Measurements from ENCODE around the gene ARID3A.
"Not testable (repeated sequence)": the region's sequence is repeated elsewhere in the genome, so short reads cannot be mapped to it uniquely, and the experiment has no call there.

The ARID3A gene

DNA sequence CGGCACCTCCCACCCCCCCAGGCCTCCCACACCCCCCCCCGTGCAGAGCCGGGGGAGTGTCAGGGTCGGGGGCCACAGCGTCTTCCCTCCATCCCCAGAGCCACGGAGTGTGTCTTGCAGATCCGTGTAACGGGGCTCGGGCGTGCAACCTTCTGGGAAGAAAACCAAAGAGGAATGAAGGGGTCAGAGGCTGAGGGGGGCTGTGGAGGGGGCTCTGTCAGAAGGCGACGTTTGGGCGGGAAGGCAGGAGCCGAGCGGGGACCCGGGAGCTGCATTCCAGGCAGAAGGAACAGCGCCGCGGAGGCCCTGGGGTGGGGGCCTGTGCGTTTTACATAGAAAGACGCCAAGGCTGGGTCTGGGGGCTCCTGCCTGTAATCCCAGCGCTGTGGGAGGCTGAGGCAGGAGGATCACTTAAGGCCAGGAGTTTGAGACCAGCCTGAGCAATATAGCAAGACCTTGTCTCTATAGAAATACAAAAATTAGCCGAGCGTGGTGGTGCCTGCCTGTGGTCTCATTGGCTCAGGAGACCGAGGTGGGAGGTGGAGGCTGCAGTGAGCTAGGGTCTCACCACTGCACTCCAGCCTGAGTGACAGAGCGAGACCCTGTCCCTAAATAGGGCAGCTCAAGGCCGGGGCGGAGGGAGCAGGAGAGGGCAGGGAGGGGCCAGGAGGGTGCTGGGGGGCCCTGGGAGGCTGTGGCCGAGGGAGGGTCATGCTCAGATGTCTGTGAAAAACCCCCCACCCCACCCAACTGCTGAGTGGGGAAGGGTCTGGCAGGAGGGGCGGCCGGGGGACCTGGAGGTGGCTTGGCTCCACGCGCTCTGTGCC lies 27.8 kb downstream of the ARID3A start:
- H3K9ac ChIP-seq (ENCODE audit: low read length): peak overlapping the region; percentile 34
- no peaks in the 10 kb centered on the region for H3K9me3 ChIP-seq (ENCODE audit: control insufficient read depth, insufficient read depth, low read depth, low read length)
- no peak overlapping the region; the same call in 1 of the 2 replicates for H3K4me3 ChIP-seq (ENCODE audit: low read depth, low read length)
- H3K36me3 ChIP-seq (ENCODE audit: control insufficient read depth, insufficient read depth, low read length): 0 out of 2 replicates have a peak, but pooled peaks cover 2% of the 10 kb centered on the region
- H3K4me1 ChIP-seq (ENCODE audit: control insufficient read depth, insufficient read depth, low read length): peaks cover 47% of the 10 kb centered on the region
- H3K27me3 ChIP-seq (ENCODE audit: control insufficient read depth, insufficient read depth, low read length): no peaks in the 10 kb centered on the region
- H3K27ac ChIP-seq (ENCODE audit: low read depth, low read length): peak overlapping the region; percentile 96

DNA sequence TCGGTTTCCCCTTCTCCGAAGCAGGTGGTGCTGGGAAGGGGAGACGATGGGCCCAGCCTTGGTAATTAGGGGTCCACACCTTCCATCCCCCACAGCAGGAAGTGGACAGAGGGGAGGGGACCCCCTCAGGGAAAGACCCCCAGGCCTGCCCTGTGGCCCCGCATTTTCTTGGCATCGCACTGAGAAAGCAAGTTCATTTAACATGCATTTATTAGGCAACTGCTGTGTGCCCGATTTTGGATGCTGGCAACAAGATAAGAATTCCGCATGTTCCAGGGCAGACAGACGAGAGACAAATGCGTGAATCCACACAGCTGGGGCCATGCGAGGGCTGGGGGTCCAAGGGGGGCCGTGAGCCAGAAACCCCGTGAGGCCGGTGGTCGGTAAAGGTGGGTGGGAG lies 28.4 kb downstream of the ARID3A start:
- no peaks in the 10 kb centered on the region for H3K9me3 ChIP-seq (ENCODE audit: control insufficient read depth, insufficient read depth, low read depth, low read length)
- no peak overlapping the region for H3K4me3 ChIP-seq (ENCODE audit: low read depth, low read length)
- peaks cover 47% of the 10 kb centered on the region for H3K4me1 ChIP-seq (ENCODE audit: control insufficient read depth, insufficient read depth, low read length)
- peaks cover 7% of the 10 kb centered on the region; the same call in 1 of the 2 replicates for H3K36me3 ChIP-seq (ENCODE audit: control insufficient read depth, insufficient read depth, low read length)
- H3K27ac ChIP-seq (ENCODE audit: low read depth, low read length): peak overlapping the region; percentile 88; the same call in 1 of the 2 replicates
- no peaks in the 10 kb centered on the region for H3K27me3 ChIP-seq (ENCODE audit: control insufficient read depth, insufficient read depth, low read length)
- H3K9ac ChIP-seq (ENCODE audit: low read length): peak overlapping the region; percentile 34

DNA sequence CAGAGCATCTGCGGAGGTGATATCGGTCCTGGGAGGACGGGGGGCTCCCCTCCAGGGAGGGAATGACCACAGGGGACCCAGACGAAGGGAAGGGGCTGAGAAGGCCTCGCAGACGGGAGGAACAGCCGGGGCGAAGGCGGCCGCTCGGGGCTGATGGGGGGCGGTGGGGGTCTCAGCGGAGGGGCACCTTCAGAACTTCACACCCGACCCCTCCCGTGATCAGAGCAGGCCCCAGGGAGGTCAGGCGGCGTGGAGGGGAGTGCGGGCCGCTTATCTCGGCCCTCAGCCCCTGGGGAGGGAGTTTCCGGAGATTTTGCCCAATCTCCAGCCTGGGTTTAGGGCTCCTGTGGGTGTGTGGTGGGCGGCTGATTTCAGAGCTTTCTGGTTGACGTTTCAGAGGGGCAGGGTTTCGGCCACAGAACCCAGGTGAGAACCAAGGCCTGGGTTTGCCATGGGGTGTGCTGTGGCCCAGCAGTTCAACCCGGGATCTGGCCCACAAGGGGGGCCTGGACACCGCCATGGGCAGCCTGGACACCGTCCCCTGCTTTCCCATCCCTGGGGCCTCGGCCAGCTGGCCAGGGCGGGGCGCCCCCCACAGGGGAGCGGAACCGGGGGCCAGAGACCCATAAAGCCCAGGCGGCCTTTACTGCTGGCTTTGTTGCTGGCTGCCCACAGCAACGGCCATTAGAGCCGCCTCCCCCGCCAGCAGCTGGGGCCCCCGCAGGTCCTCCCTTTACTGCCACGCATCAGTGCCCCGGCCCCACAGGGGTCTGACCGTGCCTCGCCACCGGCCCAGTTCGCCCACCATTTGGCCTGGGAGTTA lies 29.0 kb downstream of the ARID3A start:
- H3K4me1 ChIP-seq (ENCODE audit: control insufficient read depth, insufficient read depth, low read length): peaks cover 51% of the 10 kb centered on the region
- H3K9ac ChIP-seq (ENCODE audit: low read length): peak overlapping the region; percentile 34
- H3K4me3 ChIP-seq (ENCODE audit: low read depth, low read length): no peak overlapping the region

DNA sequence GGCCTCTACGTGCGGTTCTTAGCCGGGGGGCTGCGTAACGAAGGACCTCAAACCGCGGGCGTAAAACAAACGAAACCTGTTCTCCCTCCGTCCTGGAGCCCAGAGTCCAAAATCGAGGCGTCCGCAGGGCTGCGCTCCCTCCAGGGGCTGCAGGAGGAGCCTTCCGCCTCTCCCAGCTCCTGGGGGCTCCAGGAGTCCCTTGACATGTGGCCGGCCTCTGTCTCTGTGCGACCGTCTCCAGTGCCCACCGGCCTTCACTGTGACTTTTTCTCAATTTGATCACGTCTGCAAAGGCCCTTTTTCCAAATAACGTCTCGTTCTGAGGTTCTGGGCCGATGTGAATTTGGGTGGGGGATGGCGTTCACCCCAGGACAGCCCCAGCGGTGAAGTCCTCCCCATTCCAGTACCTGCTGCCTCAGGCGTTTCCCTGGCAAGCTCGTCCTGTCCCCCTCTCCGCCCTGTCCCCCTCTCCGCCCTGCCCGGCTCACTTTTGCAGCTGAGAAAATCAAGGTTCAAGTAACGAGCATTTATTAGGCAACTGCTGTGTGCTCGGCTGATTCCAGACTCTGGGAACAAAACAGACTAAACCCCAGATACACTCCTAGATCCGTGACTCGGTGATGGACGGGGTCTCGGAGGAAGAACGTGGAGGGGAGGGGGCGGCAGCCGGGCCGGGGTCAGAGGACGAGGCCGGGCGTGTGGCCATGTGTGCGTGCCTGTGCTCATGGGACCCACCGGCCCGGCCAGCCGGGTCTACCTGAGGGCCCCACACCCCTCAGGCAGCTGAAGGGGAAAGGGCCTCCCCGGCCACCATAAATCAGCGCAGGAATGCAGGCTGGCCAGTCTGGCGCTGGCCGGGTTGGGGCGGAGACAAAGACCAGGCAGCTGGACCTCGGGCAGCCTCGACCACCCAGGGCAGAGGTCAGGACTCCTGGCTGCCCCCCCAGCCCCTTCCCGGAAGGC lies 30.2 kb downstream of the ARID3A start:
- H3K4me1 ChIP-seq (ENCODE audit: control insufficient read depth, insufficient read depth, low read length): peaks cover 51% of the 10 kb centered on the region
- no peak overlapping the region; the same call in 1 of the 2 replicates for H3K4me3 ChIP-seq (ENCODE audit: low read depth, low read length)
- H3K27ac ChIP-seq (ENCODE audit: low read depth, low read length): peak overlapping the region; percentile 88
- no peaks in the 10 kb centered on the region for H3K27me3 ChIP-seq (ENCODE audit: control insufficient read depth, insufficient read depth, low read length)
- H3K36me3 ChIP-seq (ENCODE audit: control insufficient read depth, insufficient read depth, low read length): peaks cover 13% of the 10 kb centered on the region; the same call in 1 of the 2 replicates
- peak overlapping the region; percentile 59 for H3K9ac ChIP-seq (ENCODE audit: low read length)
- H3K9me3 ChIP-seq (ENCODE audit: control insufficient read depth, insufficient read depth, low read depth, low read length): no peaks in the 10 kb centered on the region

More for the DNA sequence above, 29.0 kb downstream of the ARID3A start:
- no peaks in the 10 kb centered on the region for H3K9me3 ChIP-seq (ENCODE audit: control insufficient read depth, insufficient read depth, low read depth, low read length)
- no peaks in the 10 kb centered on the region for H3K27me3 ChIP-seq (ENCODE audit: control insufficient read depth, insufficient read depth, low read length)
- H3K27ac ChIP-seq (ENCODE audit: low read depth, low read length): peak overlapping the region; percentile 88; the same call in 1 of the 2 replicates
- peaks cover 8% of the 10 kb centered on the region; the same call in 1 of the 2 replicates for H3K36me3 ChIP-seq (ENCODE audit: control insufficient read depth, insufficient read depth, low read length)

DNA sequence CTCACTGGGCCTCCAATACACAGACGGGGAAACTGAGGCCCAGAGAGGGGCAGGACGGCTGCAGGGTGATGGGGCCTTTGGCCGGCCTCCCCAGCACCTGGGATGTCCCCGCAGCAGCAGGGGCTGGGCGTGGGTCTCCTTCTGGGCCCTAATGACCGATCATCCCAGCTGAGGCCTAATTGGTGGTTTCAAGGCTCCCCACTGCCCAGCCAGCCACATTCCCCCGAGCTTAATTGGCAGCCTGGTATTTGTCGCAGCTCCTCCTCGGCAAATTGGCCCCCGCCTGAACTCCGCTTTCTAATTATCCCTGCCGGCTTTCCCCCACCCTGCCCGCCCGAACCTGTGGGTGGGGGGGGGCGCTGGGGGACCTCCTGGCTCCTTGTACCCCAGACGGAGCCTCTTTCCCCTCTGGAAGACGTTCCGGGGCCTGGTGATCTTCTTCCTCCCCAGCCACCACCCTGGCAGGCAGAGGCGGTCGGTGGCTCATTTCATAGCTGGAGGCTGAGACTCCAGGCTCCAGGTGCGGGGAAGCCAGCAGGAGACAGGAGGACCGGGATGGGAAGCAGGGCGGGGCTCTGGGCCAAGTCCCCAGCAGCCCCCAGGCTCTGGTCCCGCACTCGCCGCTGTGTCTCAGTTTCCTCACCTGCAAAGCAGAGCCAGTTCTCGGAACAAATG lies 31.1 kb downstream of the ARID3A start:
- peaks cover 17% of the 10 kb centered on the region; the same call in 1 of the 2 replicates for H3K36me3 ChIP-seq (ENCODE audit: control insufficient read depth, insufficient read depth, low read length)
- no peak overlapping the region; the same call in 1 of the 2 replicates for H3K4me3 ChIP-seq (ENCODE audit: low read depth, low read length)
- peak overlapping the region; percentile 59 for H3K9ac ChIP-seq (ENCODE audit: low read length)
- H3K9me3 ChIP-seq (ENCODE audit: control insufficient read depth, insufficient read depth, low read depth, low read length): no peaks in the 10 kb centered on the region
- H3K4me1 ChIP-seq (ENCODE audit: control insufficient read depth, insufficient read depth, low read length): peaks cover 53% of the 10 kb centered on the region
- H3K27me3 ChIP-seq (ENCODE audit: control insufficient read depth, insufficient read depth, low read length): no peaks in the 10 kb centered on the region
- H3K27ac ChIP-seq (ENCODE audit: low read depth, low read length): peak overlapping the region; percentile 88

DNA sequence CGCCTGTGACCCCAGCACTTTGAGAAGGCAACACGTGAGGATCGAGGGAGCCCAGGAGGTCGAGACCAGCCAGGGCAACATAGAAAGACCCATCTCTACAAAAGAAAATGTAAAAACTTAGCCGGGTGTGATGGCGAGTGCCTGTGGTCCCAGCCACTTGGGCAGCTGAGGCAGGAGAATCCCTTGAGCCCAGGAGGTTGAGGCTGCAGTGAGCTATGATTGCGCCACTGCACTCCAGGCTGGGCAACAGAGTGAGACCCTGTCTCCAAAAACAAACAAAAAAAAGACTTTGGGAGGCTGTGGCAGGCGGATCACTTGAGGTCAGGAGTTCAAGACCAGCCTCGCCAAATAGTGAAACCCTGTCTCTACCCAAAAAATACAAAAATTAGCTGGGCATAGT lies 31.7 kb downstream of the ARID3A start:
- H3K9me3 ChIP-seq (ENCODE audit: control insufficient read depth, insufficient read depth, low read depth, low read length); H3K4me3 ChIP-seq (ENCODE audit: low read depth, low read length); H3K27me3 ChIP-seq (ENCODE audit: control insufficient read depth, insufficient read depth, low read length); H3K9ac ChIP-seq (ENCODE audit: low read length): not testable (repeated sequence)
- Histone ChIP-seq H3K36me3 (ENCODE audit: control insufficient read depth, insufficient read depth, low read length) (peaks cover 20% of the 10 kb centered on the region; the same call in 1 of the 2 replicates), H3K4me1 (ENCODE audit: control insufficient read depth, insufficient read depth, low read length) (peaks cover 52% of the 10 kb centered on the region), H3K27ac (ENCODE audit: low read depth, low read length) (peak overlapping the region; percentile 88; the same call in 1 of the 2 replicates)

DNA sequence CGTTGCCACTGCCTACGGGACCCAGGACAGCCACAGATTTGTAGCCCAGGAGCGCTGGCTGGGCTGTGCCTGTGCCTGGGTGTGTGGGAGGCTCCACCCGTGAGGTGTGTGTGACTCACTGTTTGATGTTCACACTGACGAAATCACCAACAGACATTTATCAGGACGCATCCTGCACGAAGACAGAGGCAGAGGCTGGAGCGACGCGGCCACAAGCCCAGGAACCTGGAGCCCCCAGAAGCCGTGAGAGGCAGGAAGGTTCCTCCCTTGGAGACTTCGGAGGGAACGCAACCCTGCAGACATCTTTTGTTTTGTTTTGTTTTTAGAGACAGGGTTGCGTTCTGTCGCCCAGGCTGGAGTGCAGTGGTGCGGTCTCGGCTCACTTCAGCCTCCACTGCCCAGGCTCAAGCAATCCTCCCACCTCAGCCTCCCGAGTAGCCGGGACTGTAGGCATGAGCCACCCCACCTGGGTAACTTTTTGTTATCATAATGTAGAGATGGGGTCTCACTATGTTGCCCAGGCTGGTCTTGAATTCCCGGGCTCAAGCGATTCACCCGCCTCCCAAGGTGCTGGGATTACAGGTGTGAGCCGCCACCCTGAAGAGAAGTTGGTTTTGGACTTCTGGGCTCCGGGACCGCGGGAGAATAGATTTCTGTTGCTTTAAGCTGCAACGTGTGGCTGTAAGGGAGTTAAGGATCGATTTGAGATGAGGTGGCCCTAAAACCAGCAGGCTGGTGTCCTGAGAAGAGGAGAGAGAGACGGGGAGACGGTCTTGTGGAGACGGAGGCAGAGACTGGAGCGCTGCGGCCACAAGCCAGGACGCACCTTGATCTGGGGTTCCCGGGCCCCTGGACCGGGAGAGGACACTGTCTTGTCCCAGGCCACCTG lies 33.4 kb downstream of the ARID3A start:
- Histone ChIP-seq H3K36me3 (ENCODE audit: control insufficient read depth, insufficient read depth, low read length) (peaks cover 34% of the 10 kb centered on the region), H3K9me3 (ENCODE audit: control insufficient read depth, insufficient read depth, low read depth, low read length) (no peaks in the 10 kb centered on the region), H3K4me3 (ENCODE audit: low read depth, low read length) (no peak overlapping the region), H3K27me3 (ENCODE audit: control insufficient read depth, insufficient read depth, low read length) (no peaks in the 10 kb centered on the region), H3K9ac (ENCODE audit: low read length) (no peak overlapping the region), H3K27ac (ENCODE audit: low read depth, low read length) (no peak overlapping the region), H3K4me1 (ENCODE audit: control insufficient read depth, insufficient read depth, low read length) (peaks cover 43% of the 10 kb centered on the region)

DNA sequence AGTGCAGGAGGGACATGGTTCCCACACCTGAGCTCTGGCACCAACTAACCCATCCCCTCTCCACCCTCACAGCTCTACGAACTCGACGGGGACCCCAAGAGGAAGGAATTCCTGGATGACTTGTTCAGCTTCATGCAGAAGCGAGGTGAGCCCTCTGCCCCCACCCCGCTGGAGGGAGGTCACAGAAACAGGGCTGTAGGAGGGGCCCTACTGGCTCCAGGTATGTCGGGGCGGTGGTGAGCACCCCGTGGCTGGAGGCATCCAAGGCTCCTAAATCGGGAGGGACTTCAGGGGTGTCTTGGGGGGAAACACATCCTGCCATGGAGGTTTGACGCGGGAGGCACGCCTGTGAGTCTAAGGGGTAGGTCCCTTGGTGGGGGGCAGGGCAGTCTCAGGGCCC lies 34.2 kb downstream of the ARID3A start:
- no peak overlapping the region for H3K27ac ChIP-seq (ENCODE audit: low read depth, low read length)
- H3K4me3 ChIP-seq (ENCODE audit: low read depth, low read length): no peak overlapping the region
- H3K9ac ChIP-seq (ENCODE audit: low read length): no peak overlapping the region
- H3K9me3 ChIP-seq (ENCODE audit: control insufficient read depth, insufficient read depth, low read depth, low read length): peaks cover 5% of the 10 kb centered on the region; the same call in 1 of the 2 replicates
- H3K36me3 ChIP-seq (ENCODE audit: control insufficient read depth, insufficient read depth, low read length): peaks cover 43% of the 10 kb centered on the region
- peaks cover 34% of the 10 kb centered on the region for H3K4me1 ChIP-seq (ENCODE audit: control insufficient read depth, insufficient read depth, low read length)
- H3K27me3 ChIP-seq (ENCODE audit: control insufficient read depth, insufficient read depth, low read length): no peaks in the 10 kb centered on the region

DNA sequence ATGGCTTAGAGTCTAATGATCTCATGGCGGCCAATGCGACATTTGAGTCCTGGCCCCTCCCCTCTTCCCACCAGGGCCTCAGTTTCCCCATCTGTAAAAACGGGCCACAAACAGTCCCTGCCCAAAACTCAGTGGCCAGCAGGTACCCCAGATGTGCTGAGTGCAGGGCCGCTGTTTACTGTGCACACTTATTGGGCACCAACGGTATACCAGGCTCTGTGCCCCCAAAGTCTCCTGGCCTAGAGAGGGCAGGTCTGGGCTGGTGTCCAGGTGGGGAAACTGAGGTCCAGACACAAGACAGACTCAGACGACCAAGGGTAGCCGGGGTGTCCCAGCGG lies 34.7 kb downstream of the ARID3A start:
- Histone ChIP-seq H3K27ac (ENCODE audit: low read depth, low read length) (no peak overlapping the region), H3K9ac (ENCODE audit: low read length) (no peak overlapping the region), H3K27me3 (ENCODE audit: control insufficient read depth, insufficient read depth, low read length) (no peaks in the 10 kb centered on the region), H3K36me3 (ENCODE audit: control insufficient read depth, insufficient read depth, low read length) (peaks cover 48% of the 10 kb centered on the region), H3K4me1 (ENCODE audit: control insufficient read depth, insufficient read depth, low read length) (peaks cover 29% of the 10 kb centered on the region), H3K9me3 (ENCODE audit: control insufficient read depth, insufficient read depth, low read depth, low read length) (peaks cover 8% of the 10 kb centered on the region; the same call in 1 of the 2 replicates), H3K4me3 (ENCODE audit: low read depth, low read length) (no peak overlapping the region)
